GM18498 (cell line): ENCODE results near the gene USP17L30.
"Not testable (repeated sequence)": the region's sequence is repeated elsewhere in the genome, so short reads cannot be mapped to it uniquely, and the experiment has no call there.

ENCODE experiments used
- ATAC-seq: cut with Tn5 transposase; IDR thresholded peaks from one replicate; pipeline ENCODE4 v1.9.1; 2021; ENCODE audit warnings: mild to moderate bottlenecking, moderate library complexity; ENCODE audit not compliant: unreplicated experiment

Gene USP17L30

DNA sequence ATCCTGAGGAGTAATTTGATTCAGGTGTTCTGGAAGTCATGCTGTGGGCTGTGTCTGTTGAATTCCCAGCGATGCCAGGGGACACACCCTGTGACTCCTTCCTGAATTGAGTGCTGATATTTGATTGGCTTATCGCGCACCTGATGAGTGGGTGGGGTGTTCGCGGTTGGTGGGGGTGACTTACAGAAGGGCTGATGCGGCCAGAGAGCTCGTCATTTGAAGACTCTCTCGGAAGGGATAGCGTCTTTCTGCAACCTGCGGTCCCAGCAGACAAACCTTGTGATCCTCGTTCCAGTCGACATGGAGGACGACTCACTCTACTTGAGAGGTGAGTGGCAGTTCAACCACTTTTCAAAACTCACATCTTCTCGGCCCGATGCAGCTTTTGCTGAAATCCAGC is at the start of gene USP17L30:
Gene USP17L30 (plus strand): TSS at position 301 of the 400 bp plus-strand sequence. CDS start 0 bp downstream, at position 301.
- not testable (repeated sequence) for ATAC-seq

DNA sequence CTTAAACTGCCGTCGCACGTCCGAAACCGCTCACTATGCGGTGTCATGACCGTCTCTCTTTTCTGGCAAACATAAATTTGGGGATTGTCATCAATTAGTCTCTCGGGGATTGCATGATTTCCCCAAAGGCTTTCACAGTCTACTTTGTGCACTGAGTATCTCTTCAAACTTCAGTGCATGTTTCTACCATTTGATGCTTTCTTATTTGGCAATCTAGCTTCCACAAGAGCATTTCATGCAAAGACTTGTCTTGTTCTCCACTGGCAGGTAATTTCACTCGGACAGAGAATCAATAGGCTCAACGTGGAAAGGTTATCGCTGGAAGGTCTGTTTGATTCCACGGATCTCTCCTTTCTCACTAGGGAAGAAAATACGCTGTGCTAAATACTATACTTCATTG is 38.7 kb upstream of the USP17L30 start:
- not testable (repeated sequence) for ATAC-seq

DNA sequence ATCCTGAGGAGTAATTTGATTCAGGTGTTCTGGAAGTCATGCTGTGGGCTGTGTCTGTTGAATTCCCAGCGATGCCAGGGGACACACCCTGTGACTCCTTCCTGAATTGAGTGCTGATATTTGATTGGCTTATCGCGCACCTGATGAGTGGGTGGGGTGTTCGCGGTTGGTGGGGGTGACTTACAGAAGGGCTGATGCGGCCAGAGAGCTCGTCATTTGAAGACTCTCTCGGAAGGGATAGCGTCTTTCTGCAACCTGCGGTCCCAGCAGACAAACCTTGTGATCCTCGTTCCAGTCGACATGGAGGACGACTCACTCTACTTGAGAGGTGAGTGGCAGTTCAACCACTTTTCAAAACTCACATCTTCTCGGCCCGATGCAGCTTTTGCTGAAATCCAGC is 38.1 kb upstream of the USP17L30 start, which contains the start of gene USP17L24:
Gene USP17L24 (plus strand): TSS at position 301 of the 400 bp plus-strand sequence. CDS start 0 bp downstream, at position 301.
- ATAC-seq: not testable (repeated sequence)

DNA sequence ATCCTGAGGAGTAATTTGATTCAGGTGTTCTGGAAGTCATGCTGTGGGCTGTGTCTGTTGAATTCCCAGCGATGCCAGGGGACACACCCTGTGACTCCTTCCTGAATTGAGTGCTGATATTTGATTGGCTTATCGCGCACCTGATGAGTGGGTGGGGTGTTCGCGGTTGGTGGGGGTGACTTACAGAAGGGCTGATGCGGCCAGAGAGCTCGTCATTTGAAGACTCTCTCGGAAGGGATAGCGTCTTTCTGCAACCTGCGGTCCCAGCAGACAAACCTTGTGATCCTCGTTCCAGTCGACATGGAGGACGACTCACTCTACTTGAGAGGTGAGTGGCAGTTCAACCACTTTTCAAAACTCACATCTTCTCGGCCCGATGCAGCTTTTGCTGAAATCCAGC is 33.3 kb upstream of the USP17L30 start, which contains the start of gene USP17L25:
Gene USP17L25 (plus strand): TSS at position 301 of the 400 bp plus-strand sequence. CDS start 0 bp downstream, at position 301.
- not testable (repeated sequence) for ATAC-seq

DNA sequence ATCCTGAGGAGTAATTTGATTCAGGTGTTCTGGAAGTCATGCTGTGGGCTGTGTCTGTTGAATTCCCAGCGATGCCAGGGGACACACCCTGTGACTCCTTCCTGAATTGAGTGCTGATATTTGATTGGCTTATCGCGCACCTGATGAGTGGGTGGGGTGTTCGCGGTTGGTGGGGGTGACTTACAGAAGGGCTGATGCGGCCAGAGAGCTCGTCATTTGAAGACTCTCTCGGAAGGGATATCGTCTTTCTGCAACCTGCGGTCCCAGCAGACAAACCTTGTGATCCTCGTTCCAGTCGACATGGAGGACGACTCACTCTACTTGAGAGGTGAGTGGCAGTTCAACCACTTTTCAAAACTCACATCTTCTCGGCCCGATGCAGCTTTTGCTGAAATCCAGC is 28.6 kb upstream of the USP17L30 start, which contains the start of gene USP17L26:
Gene USP17L26 (plus strand): TSS at position 301 of the 400 bp plus-strand sequence. CDS start 0 bp downstream, at position 301.
- ATAC-seq: not testable (repeated sequence)

DNA sequence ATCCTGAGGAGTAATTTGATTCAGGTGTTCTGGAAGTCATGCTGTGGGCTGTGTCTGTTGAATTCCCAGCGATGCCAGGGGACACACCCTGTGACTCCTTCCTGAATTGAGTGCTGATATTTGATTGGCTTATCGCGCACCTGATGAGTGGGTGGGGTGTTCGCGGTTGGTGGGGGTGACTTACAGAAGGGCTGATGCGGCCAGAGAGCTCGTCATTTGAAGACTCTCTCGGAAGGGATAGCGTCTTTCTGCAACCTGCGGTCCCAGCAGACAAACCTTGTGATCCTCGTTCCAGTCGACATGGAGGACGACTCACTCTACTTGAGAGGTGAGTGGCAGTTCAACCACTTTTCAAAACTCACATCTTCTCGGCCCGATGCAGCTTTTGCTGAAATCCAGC is 23.8 kb upstream of the USP17L30 start, which contains the start of gene USP17L5:
Gene USP17L5 (plus strand): TSS at position 301 of the 400 bp plus-strand sequence. CDS start 0 bp downstream, at position 301.
- not testable (repeated sequence) for ATAC-seq

- not testable (repeated sequence) for ATAC-seq
Measured at GRCh38 chr4:9343848-9344247, 19.1 kb upstream of the USP17L30 start, which contains the start of gene USP17L27. TSS of gene USP17L27 (plus strand) at chr4:9344148. CDS start at chr4:9344148, 0 bp downstream.

DNA sequence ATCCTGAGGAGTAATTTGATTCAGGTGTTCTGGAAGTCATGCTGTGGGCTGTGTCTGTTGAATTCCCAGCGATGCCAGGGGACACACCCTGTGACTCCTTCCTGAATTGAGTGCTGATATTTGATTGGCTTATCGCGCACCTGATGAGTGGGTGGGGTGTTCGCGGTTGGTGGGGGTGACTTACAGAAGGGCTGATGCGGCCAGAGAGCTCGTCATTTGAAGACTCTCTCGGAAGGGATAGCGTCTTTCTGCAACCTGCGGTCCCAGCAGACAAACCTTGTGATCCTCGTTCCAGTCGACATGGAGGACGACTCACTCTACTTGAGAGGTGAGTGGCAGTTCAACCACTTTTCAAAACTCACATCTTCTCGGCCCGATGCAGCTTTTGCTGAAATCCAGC is 14.3 kb upstream of the USP17L30 start, which contains the start of gene USP17L28:
Gene USP17L28 (plus strand): TSS at position 301 of the 400 bp plus-strand sequence. CDS start 0 bp downstream, at position 301.
- ATAC-seq: not testable (repeated sequence)

- ATAC-seq: not testable (repeated sequence)
Measured at GRCh38 chr4:9350866-9351265, 12.1 kb upstream of the USP17L30 start.

DNA sequence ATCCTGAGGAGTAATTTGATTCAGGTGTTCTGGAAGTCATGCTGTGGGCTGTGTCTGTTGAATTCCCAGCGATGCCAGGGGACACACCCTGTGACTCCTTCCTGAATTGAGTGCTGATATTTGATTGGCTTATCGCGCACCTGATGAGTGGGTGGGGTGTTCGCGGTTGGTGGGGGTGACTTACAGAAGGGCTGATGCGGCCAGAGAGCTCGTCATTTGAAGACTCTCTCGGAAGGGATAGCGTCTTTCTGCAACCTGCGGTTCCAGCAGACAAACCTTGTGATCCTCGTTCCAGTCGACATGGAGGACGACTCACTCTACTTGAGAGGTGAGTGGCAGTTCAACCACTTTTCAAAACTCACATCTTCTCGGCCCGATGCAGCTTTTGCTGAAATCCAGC is 9.6 kb upstream of the USP17L30 start, which contains the start of gene USP17L29:
Gene USP17L29 (plus strand): TSS at position 301 of the 400 bp plus-strand sequence. CDS start 0 bp downstream, at position 301.
- not testable (repeated sequence) for ATAC-seq

- ATAC-seq: not testable (repeated sequence)
Measured at GRCh38 chr4:9379881-9380280, 17.0 kb downstream of the USP17L30 start.

- ATAC-seq: not testable (repeated sequence)
Measured at GRCh38 chr4:9381012-9381534, 18.1 kb downstream of the USP17L30 start.

- no peak for ATAC-seq
Measured at GRCh38 chr4:9384126-9384525, 21.2 kb downstream of the USP17L30 start.

DNA sequence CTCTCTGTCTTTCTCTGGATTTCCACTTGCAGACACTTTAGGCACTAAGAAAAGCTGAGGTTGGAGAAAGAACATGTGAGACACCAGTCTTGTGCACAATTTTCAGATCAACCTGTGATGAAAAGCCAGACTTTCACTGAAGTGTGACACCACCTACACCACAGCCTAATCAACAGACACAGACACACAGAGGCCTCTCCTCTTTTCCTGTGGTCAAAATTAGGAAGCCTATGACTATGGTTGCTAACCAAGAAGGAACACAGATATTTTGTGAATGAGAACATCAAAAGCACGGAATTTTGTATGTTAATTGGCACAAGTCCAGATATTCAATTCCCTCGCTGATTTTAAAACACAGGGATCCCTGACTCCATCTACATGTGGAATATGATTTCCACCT is 26.1 kb downstream of the USP17L30 start:
- not testable (repeated sequence) for ATAC-seq

- not testable (repeated sequence) for ATAC-seq
Measured at GRCh38 chr4:9405774-9406173, 42.8 kb downstream of the USP17L30 start.

GRCh38 chr4:9406491-9406890 is 43.6 kb downstream of the USP17L30 start:
- not testable (repeated sequence) for ATAC-seq

GRCh38 chr4:9409793-9410192 is 46.9 kb downstream of the USP17L30 start:
- no peak for ATAC-seq
